Tibial nerve (tissue), 4 donors: ENCODE measurements around the gene NFIA. TPM values are rescaled to one million over a fixed set of nuclear protein-coding genes. Genes with fewer than 3 reads are reported as not detected.

Experiments used
- DNase-seq, 2 donors: peaks; one replicate each; pipeline ENCODE4 v3.0.0-alpha.2; 2019; ENCODE audit warnings: low spot score in 2 of 2
- H3K27ac ChIP-seq, 4 donors: fragments of 200-600 bp; sonication (generic) in 3 of 4; one replicate each; pipeline ENCODE4 v1.5.1; 2017 to 2019; ENCODE audit warnings: mild to moderate bottlenecking in 1 of 4
- H3K27me3 ChIP-seq, 2 donors: fragments of 200-600 bp; sonication (generic) in 1 of 2; one replicate each; pipeline versions ENCODE4 v1.5.1 to v1.6.0; 2017 to 2019
- H3K36me3 ChIP-seq, 3 donors: fragments of 200-600 bp; sonication (generic); one replicate each; pipeline ENCODE4 v1.5.1; 2018 to 2019
- H3K4me1 ChIP-seq, 4 donors: fragments of 200-600 bp; sonication (generic) in 3 of 4; one replicate each; pipeline ENCODE4 v1.5.1; 2017 to 2019
- H3K4me3 ChIP-seq, 4 donors: fragments of 200-600 bp; sonication (generic) in 3 of 4; one replicate each; pipeline ENCODE4 v1.5.1; 2017 to 2019; ENCODE audit warnings: mild to moderate bottlenecking in 1 of 4, moderate library complexity in 1 of 4
- H3K9me3 ChIP-seq, 4 donors: fragments of 200-600 bp; sonication (generic) in 3 of 4; one replicate each; pipeline ENCODE4 v1.5.1; 2017 to 2019
- CTCF ChIP-seq, 5 experiments: fragments of 200-600 bp in 3 of 5; fragments of 450-650 bp in 2 of 5; sonication (generic) in 3 of 5; IDR thresholded peaks; one replicate each; pipeline ENCODE4 v1.5.1; 2016 to 2019; ENCODE audit warnings: antibody characterized with exemption in 5 of 5, mild to moderate bottlenecking in 3 of 5, moderate library complexity in 2 of 5
- EP300 ChIP-seq, 2 donors: sonication (generic); formaldehyde crosslinking; IDR thresholded peaks; one replicate each; pipeline ENCODE4 v1.6.1; 2017; ENCODE audit warnings: antibody characterized with exemption in 2 of 2, mild to moderate bottlenecking in 1 of 2
- POLR2A ChIP-seq, 2 donors: fragments of 450-650 bp; IDR thresholded peaks; one replicate each; pipeline ENCODE4 v1.6.1; 2017; ENCODE audit warnings: antibody characterized with exemption in 2 of 2, mild to moderate bottlenecking in 2 of 2, moderate library complexity in 2 of 2
- WGBS, 2 donors: methylation state at CpG; one replicate each; pipeline ENCODE4 v1.1.5; 2018; 5-methylcytosine and 5-hydroxymethylcytosine counted together
- total RNA-seq, 4 donors: library from RNA; depleted of rRNA; stranded (reverse); fragments of >200 nt; gene quantifications; one replicate each; pipeline ENCODE4 v1.1.0, GENCODE V29; 2016

NFIA gene
- total RNA-seq, 4 donors from 2014 or later: 71.2 to 81.4 (median 75.7) TPM

GRCh38 chr1:61160526-61160925 is 78.2 kb downstream of the NFIA start:
- Histone ChIP-seq H3K27ac (no peak overlapping the region), H3K27me3 (no peaks in the 10 kb centered on the region), H3K36me3 (no peaks in the 10 kb centered on the region), H3K4me1 (peaks cover 0 to 49% (median 20%) of the 10 kb centered on the region in 4 donors), H3K9me3 (no peaks in the 10 kb centered on the region), H3K4me3 (no peak overlapping the region)
- TF ChIP-seq CTCF (IDR thresholded peaks at IDR 0.05): no peak
- TF ChIP-seq POLR2A (IDR thresholded peaks at IDR 0.05): no peak
- TF ChIP-seq EP300 (IDR thresholded peaks at IDR 0.05): no peak
- 74 to 88% methylated on average over 4 of the region's 4 CpGs for WGBS, 2 donors
- no peak for DNase-seq

- H3K27ac ChIP-seq: no peak overlapping the region
- whole genome bisulfite sequencing, 2 donors: 85 to 89% methylated on average over 4 of the region's 4 CpGs
- TF ChIP-seq EP300 (IDR thresholded peaks at IDR 0.05) (no peak), CTCF (IDR thresholded peaks at IDR 0.05) (no peak), POLR2A (IDR thresholded peaks at IDR 0.05) (no peak)
These were observed 80.3 kb downstream of the NFIA start for GRCh38 chr1:61162520-61163258.

GRCh38 chr1:61163355-61163754 is 81.0 kb downstream of the NFIA start:
- Histone ChIP-seq H3K27me3 (no peaks in the 10 kb centered on the region), H3K36me3 (no peaks in the 10 kb centered on the region), H3K9me3 (no peaks in the 10 kb centered on the region), H3K4me1 (peaks cover 0 to 35% (median 3%) of the 10 kb centered on the region in 4 donors), H3K27ac (no peak overlapping the region), H3K4me3 (no peak overlapping the region)
- TF ChIP-seq POLR2A (IDR thresholded peaks at IDR 0.05) (no peak), CTCF (IDR thresholded peaks at IDR 0.05) (no peak), EP300 (IDR thresholded peaks at IDR 0.05) (no peak)
- DNase-seq: no peak
- WGBS, 2 donors: 97 to 98% methylated on average over 1 of the region's 1 CpG

More at GRCh38 chr1:61162520-61163258, 80.3 kb downstream of the NFIA start:
- Histone ChIP-seq H3K4me1 (peaks cover 0 to 38% (median 10%) of the 10 kb centered on the region in 4 donors), H3K4me3 (no peak overlapping the region), H3K9me3 (no peaks in the 10 kb centered on the region), H3K27me3 (no peaks in the 10 kb centered on the region), H3K36me3 (no peaks in the 10 kb centered on the region)
- no peak for DNase-seq

GRCh38 chr1:61165402-61165801 is 83.0 kb downstream of the NFIA start:
- Histone ChIP-seq H3K9me3 (no peaks in the 10 kb centered on the region), H3K4me3 (no peak overlapping the region), H3K27me3 (no peaks in the 10 kb centered on the region), H3K4me1 (peaks cover 0 to 30% (median 7%) of the 10 kb centered on the region in 4 donors), H3K27ac (no peak overlapping the region), H3K36me3 (no peaks in the 10 kb centered on the region)
- 85 to 92% methylated on average over 2 of the region's 2 CpGs for WGBS, 2 donors
- TF ChIP-seq EP300 (IDR thresholded peaks at IDR 0.05): no peak
- TF ChIP-seq CTCF (IDR thresholded peaks at IDR 0.05): no peak
- TF ChIP-seq POLR2A (IDR thresholded peaks at IDR 0.05): no peak
- no peak for DNase-seq

- no peaks in the 10 kb centered on the region for H3K36me3 ChIP-seq
- H3K27ac ChIP-seq: no peak overlapping the region
- no peak overlapping the region for H3K4me3 ChIP-seq
- H3K4me1 ChIP-seq: peaks cover 0 to 43% (median 22%) of the 10 kb centered on the region in 4 donors
- no peaks in the 10 kb centered on the region for H3K27me3 ChIP-seq
- no peak for DNase-seq
- 87 to 92% methylated on average over 1 of the region's 1 CpG for WGBS, 2 donors
- H3K9me3 ChIP-seq: no peaks in the 10 kb centered on the region
- TF ChIP-seq POLR2A (IDR thresholded peaks at IDR 0.05) (no peak), CTCF (IDR thresholded peaks at IDR 0.05) (no peak)
These were observed 84.9 kb downstream of the NFIA start for GRCh38 chr1:61167309-61167708.
